GM12878 (cell line): ENCODE results near the gene TOP1.

ENCODE experiments used
- ATF2 ChIP-seq: IDR thresholded peaks from 2 replicates; pipeline ENCODE4 v1.6.1; 2012; ENCODE audit warnings: low read length, inconsistent platforms
- ATF7 ChIP-seq: fragments of 450-650 bp; IDR thresholded peaks from 2 replicates; pipeline ENCODE4 v1.6.1; 2016; ENCODE audit warnings: low read depth, mild to moderate bottlenecking
- BACH1 ChIP-seq: fragments of 450-650 bp; IDR thresholded peaks from 2 replicates; pipeline ENCODE4 v1.6.1; 2017; ENCODE audit warnings: mild to moderate bottlenecking, borderline replicate concordance
- CTCF ChIP-seq, 3 experiments: IDR thresholded peaks in 2 of 3; conservative IDR thresholded peaks in 1 of 3; 2 replicates each; pipeline ENCODE4 v1.5.1; 2011; ENCODE audit warnings: low read depth in 3 of 3, low read length in 3 of 3, mild to moderate bottlenecking in 3 of 3, control low read depth in 2 of 3, moderate library complexity in 2 of 3, inconsistent platforms in 1 of 3, mixed read lengths in 1 of 3; ENCODE audit not compliant: control insufficient read depth in 2 of 3, insufficient read depth in 1 of 3; ENCODE audit errors: extremely low read depth in 1 of 3
- E4F1 ChIP-seq: fragments of 450-650 bp; IDR thresholded peaks from 2 replicates; pipeline ENCODE4 v1.6.1; 2018; ENCODE audit warnings: borderline replicate concordance, mild to moderate bottlenecking; ENCODE audit not compliant: partially characterized antibody
- MEF2A ChIP-seq: IDR thresholded peaks from 2 replicates; pipeline ENCODE4 v1.6.1; 2011; ENCODE audit warnings: low read depth, mild to moderate bottlenecking, low read length, moderate library complexity; ENCODE audit not compliant: insufficient read depth
- MYC ChIP-seq: IDR thresholded peaks from 2 replicates; pipeline ENCODE4 v1.6.1; 2011; ENCODE audit warnings: mild to moderate bottlenecking, low read length, moderate library complexity, inconsistent platforms; ENCODE audit not compliant: insufficient read depth, insufficient replicate concordance, insufficient read length, severe bottlenecking
- NFYB ChIP-seq: IDR thresholded peaks from 2 replicates; pipeline ENCODE4 v1.6.1; 2011; ENCODE audit warnings: low read depth, mild to moderate bottlenecking, low read length, improper control_type of control experiment, moderate library complexity; ENCODE audit not compliant: insufficient read depth
- POLR2A ChIP-seq: IDR thresholded peaks from 2 replicates; pipeline ENCODE4 v1.6.1; 2011; ENCODE audit warnings: low read depth, mild to moderate bottlenecking, low read length
- RAD21 ChIP-seq: IDR thresholded peaks from 2 replicates; pipeline ENCODE4 v1.6.1; 2011; ENCODE audit warnings: mild to moderate bottlenecking, low read depth, low read length, moderate library complexity; ENCODE audit not compliant: insufficient read depth
- SP1 ChIP-seq: IDR thresholded peaks from one replicate; pipeline ENCODE4 v1.6.1; 2011; ENCODE audit warnings: low read depth, low read length
- TCF12 ChIP-seq: IDR thresholded peaks from 2 replicates; pipeline ENCODE4 v1.6.1; 2011; ENCODE audit warnings: low read depth, mild to moderate bottlenecking, low read length
- TF ChIP-seq, protein P1 (sequence below): fragments of 150-350 bp; IDR thresholded peaks from 2 replicates; pipeline ENCODE4 v1.6.1; 2016; ENCODE audit warnings: low read depth, low read length

DNA sequence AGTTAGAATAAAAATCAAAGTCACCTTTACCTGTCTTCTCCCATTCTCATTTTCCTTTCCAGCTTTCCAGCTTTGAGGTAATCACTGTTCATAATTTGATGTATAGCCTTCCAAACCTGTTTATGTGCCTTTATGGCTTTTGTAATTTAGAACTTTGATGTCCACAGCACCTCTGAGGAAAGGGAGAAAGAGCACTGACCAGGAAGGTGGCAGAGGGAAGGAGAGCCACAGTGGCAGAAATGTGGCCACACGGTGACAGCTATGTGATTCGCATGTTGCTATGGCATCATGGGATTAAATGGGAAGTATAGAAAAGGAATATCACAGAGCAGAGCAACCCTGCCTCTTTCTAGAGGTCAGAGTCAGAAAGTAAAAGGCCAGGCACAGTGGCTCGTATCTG, 57.0 kb downstream of the TOP1 start:
- TF ChIP-seq BACH1 (no peak), ATF7 (no peak), RAD21 (no peak), MYC (no peak), CTCF (IDR thresholded peaks at IDR 0.05 in 2 of 3, conservative IDR thresholded peaks at IDR 0.05 in 1 of 3; ENCODE audit: control insufficient read depth in 2 of 3, extremely low read depth in 1 of 3, insufficient read depth in 1 of 3, low read depth in 3 of 3, low read length in 3 of 3) (no peak), NFYB (no peak), POLR2A (no peak), E4F1 (no peak), TCF12 (no peak), MEF2A (no peak), SP1 (no peak), ATF2 (no peak)
- TF ChIP-seq, protein P1, sequence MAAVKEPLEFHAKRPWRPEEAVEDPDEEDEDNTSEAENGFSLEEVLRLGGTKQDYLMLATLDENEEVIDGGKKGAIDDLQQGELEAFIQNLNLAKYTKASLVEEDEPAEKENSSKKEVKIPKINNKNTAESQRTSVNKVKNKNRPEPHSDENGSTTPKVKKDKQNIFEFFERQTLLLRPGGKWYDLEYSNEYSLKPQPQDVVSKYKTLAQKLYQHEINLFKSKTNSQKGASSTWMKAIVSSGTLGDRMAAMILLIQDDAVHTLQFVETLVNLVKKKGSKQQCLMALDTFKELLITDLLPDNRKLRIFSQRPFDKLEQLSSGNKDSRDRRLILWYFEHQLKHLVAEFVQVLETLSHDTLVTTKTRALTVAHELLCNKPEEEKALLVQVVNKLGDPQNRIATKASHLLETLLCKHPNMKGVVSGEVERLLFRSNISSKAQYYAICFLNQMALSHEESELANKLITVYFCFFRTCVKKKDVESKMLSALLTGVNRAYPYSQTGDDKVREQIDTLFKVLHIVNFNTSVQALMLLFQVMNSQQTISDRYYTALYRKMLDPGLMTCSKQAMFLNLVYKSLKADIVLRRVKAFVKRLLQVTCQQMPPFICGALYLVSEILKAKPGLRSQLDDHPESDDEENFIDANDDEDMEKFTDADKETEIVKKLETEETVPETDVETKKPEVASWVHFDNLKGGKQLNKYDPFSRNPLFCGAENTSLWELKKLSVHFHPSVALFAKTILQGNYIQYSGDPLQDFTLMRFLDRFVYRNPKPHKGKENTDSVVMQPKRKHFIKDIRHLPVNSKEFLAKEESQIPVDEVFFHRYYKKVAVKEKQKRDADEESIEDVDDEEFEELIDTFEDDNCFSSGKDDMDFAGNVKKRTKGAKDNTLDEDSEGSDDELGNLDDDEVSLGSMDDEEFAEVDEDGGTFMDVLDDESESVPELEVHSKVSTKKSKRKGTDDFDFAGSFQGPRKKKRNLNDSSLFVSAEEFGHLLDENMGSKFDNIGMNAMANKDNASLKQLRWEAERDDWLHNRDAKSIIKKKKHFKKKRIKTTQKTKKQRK = no peak
